Keratinocyte (primary cell): ENCODE results near the gene ZNF862. TPM values are rescaled to one million over a fixed set of nuclear protein-coding genes. Genes with fewer than 3 reads are reported as not detected.

Source experiments
- DNase-seq: peaks from one replicate; pipeline ENCODE4 v3.0.0-alpha.2; 2011; ENCODE audit warnings: low read depth, missing footprints, low spot score
- FAIRE-seq: peaks from 2 replicates; lab custom pipeline; 2011; peaks lifted over from hg19 to GRCh38; lab: Jason Lieb, UNC
- H2AFZ ChIP-seq: 2 replicates; pipeline ENCODE4 v1.6.0; 2012; ENCODE audit warnings: low read length, control low read depth, inconsistent platforms; ENCODE audit not compliant: control insufficient read depth
- H3K27ac ChIP-seq: 2 replicates; pipeline ENCODE4 v1.5.1; 2011; ENCODE audit warnings: low read length; ENCODE audit not compliant: control insufficient read depth, insufficient read depth
- H3K27me3 ChIP-seq: 3 replicates; pipeline ENCODE4 v1.6.0; 2011; ENCODE audit warnings: low read length; ENCODE audit not compliant: control insufficient read depth, insufficient read depth; ENCODE audit errors: extremely low read depth
- H3K36me3 ChIP-seq, 2 experiments: 2 replicates in 1 of 2; 3 replicates in 1 of 2; pipeline ENCODE4 v1.5.1; 2011; ENCODE audit warnings: low read length in 2 of 2, mild to moderate bottlenecking in 1 of 2; ENCODE audit not compliant: control insufficient read depth in 2 of 2, insufficient read depth in 2 of 2; ENCODE audit errors: extremely low read depth in 1 of 2
- H3K4me1 ChIP-seq: 3 replicates; pipeline ENCODE4 v1.5.1; 2011; ENCODE audit warnings: low read length; ENCODE audit not compliant: control insufficient read depth, insufficient read depth; ENCODE audit errors: extremely low read depth
- H3K4me2 ChIP-seq: 3 replicates; pipeline ENCODE4 v1.6.0; 2011; ENCODE audit warnings: low read depth, low read length; ENCODE audit not compliant: control insufficient read depth, insufficient read depth; ENCODE audit errors: extremely low read depth
- H3K4me3 ChIP-seq, 3 experiments: fragments of 200-600 bp in 1 of 3; sonication (generic) in 1 of 3; 2 replicates in 2 of 3; 3 replicates in 1 of 3; pipeline ENCODE4 v1.5.1; 2011 to 2016; ENCODE audit warnings: low read length in 3 of 3, mild to moderate bottlenecking in 3 of 3, control low read depth in 2 of 3, inconsistent platforms in 1 of 3, low read depth in 1 of 3, mixed read lengths in 1 of 3, mixed run types in 1 of 3, moderate library complexity in 1 of 3; ENCODE audit not compliant: control insufficient read depth in 2 of 3, insufficient read depth in 2 of 3; ENCODE audit errors: extremely low read depth in 1 of 3
- H3K79me2 ChIP-seq: 2 replicates; pipeline ENCODE4 v1.6.0; 2012; ENCODE audit warnings: low read length; ENCODE audit not compliant: control insufficient read depth, insufficient read depth
- H3K9ac ChIP-seq: 3 replicates; pipeline ENCODE4 v1.6.0; 2011; ENCODE audit warnings: low read length; ENCODE audit not compliant: control insufficient read depth, insufficient read depth; ENCODE audit errors: extremely low read depth
- H3K9me1 ChIP-seq: 3 replicates; pipeline ENCODE4 v1.6.0; 2011; ENCODE audit warnings: low read length; ENCODE audit not compliant: control insufficient read depth, insufficient read depth; ENCODE audit errors: extremely low read depth
- H3K9me3 ChIP-seq: 2 replicates; pipeline ENCODE4 v1.5.1; 2012; ENCODE audit warnings: low read depth, low read length; ENCODE audit not compliant: control insufficient read depth
- H4K20me1 ChIP-seq: 3 replicates; pipeline ENCODE4 v1.6.0; 2011; ENCODE audit warnings: low read length; ENCODE audit not compliant: control insufficient read depth, insufficient read depth; ENCODE audit errors: extremely low read depth
- EZH2 ChIP-seq: IDR thresholded peaks from one replicate; pipeline ENCODE4 v1.6.1; 2012; ENCODE audit warnings: inconsistent platforms, mild to moderate bottlenecking, low read length, moderate library complexity
- dilution Hi-C: fragments of 300-500 bp; cut with MboI; formaldehyde crosslinking; loops from one replicate; pipeline ENCODE4 v1.7.0; 2020; ENCODE audit warnings: low sequenced_read_pairs; ENCODE audit not compliant: extremely low pct_ligation_motif_present
- polyA plus RNA-seq, 5 experiments: library from polyadenylated mRNA; depleted of rRNA in 3 of 5; stranded (reverse) in 3 of 5; stranded (forward) in 1 of 5; unstranded in 1 of 5; fragments of >200 nt; gene quantifications; 1 replicate in 1 of 5; 2 replicates in 3 of 5; 3 replicates in 1 of 5; pipeline versions ENCODE4 v1.2.1 to v1.2.3, GENCODE V29; 2011 to 2012; ENCODE audit warnings: missing spikeins in 2 of 5, low read depth in 1 of 5, low replicate concordance in 1 of 5
- TF ChIP-seq, protein P1 (sequence below), 3 experiments: IDR thresholded peaks in 1 of 3; conservative IDR thresholded peaks in 1 of 3; optimal IDR thresholded peaks in 1 of 3; 2 replicates in 2 of 3; 3 replicates in 1 of 3; pipeline versions ENCODE3 to v1.5.1; 2011; ENCODE audit warnings: low read length in 3 of 3, mild to moderate bottlenecking in 3 of 3, moderate library complexity in 2 of 3, control low read depth in 1 of 3, inconsistent platforms in 1 of 3; ENCODE audit not compliant: insufficient read depth in 2 of 3; ENCODE audit errors: extremely low read depth in 1 of 3

Gene ZNF862
- polyA plus RNA-seq, 1 donor (not counting 4 experiments of a cell fraction or from before 2014, with no cell fraction given) = 10.1 TPM

DNA sequence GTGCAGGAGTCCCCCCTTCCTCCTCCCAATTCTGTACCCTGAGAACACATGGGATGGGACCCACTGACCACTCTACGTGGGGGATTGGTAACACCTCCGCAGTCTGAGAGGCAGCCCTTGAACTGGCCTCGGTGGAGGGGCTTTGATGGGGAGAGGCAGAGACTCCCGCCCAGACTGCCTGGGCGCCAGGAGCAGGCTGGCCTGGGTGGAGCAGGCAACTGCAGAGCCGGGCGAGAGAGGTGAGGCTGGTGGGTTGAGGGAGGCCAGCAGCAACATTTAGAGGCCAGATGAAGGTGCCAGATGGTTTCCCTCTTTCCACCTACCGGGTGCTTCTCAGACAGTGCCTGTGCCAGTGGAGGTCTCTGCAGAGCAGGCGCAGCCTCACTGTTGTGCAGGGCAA is 34.1 kb upstream of the ZNF862 start:
- H3K4me3 ChIP-seq = no peak overlapping the region
- TF ChIP-seq, protein P1, sequence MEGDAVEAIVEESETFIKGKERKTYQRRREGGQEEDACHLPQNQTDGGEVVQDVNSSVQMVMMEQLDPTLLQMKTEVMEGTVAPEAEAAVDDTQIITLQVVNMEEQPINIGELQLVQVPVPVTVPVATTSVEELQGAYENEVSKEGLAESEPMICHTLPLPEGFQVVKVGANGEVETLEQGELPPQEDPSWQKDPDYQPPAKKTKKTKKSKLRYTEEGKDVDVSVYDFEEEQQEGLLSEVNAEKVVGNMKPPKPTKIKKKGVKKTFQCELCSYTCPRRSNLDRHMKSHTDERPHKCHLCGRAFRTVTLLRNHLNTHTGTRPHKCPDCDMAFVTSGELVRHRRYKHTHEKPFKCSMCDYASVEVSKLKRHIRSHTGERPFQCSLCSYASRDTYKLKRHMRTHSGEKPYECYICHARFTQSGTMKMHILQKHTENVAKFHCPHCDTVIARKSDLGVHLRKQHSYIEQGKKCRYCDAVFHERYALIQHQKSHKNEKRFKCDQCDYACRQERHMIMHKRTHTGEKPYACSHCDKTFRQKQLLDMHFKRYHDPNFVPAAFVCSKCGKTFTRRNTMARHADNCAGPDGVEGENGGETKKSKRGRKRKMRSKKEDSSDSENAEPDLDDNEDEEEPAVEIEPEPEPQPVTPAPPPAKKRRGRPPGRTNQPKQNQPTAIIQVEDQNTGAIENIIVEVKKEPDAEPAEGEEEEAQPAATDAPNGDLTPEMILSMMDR (optimal IDR thresholded peaks at IDR 0.05 in 1 of 3, IDR thresholded peaks at IDR 0.05 in 1 of 3, conservative IDR thresholded peaks at IDR 0.05 in 1 of 3; ENCODE audit: extremely low read depth in 1 of 3, insufficient read depth in 2 of 3, low read length in 3 of 3) = no peak
- no peak for TF ChIP-seq EZH2
- H4K20me1 ChIP-seq = no peaks in the 10 kb centered on the region
- FAIRE-seq (no peak), DNase-seq (no peak)
- no peak overlapping the region for H3K9ac ChIP-seq
- dilution Hi-C loops = no loop called here
- H3K4me1 ChIP-seq = no peaks in the 10 kb centered on the region
- no peaks in the 10 kb centered on the region for H3K79me2 ChIP-seq
- no peak overlapping the region for H2AFZ ChIP-seq
- no peaks in the 10 kb centered on the region for H3K9me1 ChIP-seq
- no peaks in the 10 kb centered on the region for H3K9me3 ChIP-seq
- no peak overlapping the region for H3K4me2 ChIP-seq
- H3K27ac ChIP-seq = no peak overlapping the region
- H3K27me3 ChIP-seq = no peaks in the 10 kb centered on the region
- no peaks in the 10 kb centered on the region for H3K36me3 ChIP-seq

DNA sequence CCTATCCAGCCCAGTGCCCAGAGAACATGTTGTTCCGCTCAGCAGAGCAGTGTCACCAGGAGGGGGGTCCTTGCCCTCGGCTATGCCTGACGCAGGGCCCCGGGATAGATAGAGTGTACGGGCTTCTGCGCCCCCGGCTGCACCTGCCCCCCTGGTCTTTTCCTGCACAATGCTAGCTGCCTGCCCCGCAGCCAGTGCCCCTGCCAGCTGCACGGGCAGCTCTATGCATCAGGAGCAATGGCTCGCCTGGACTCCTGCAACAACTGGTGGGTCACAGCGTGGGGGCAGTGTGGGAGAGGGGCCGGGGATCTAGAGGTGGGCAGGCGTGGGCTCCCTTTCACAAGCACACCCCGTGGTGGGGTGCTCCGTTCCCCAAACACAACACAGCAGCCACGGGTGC is 31.4 kb upstream of the ZNF862 start:
- Histone ChIP-seq H3K27me3 (no peaks in the 10 kb centered on the region), H3K36me3 (no peaks in the 10 kb centered on the region), H4K20me1 (no peaks in the 10 kb centered on the region), H3K9me3 (no peaks in the 10 kb centered on the region), H3K9me1 (no peaks in the 10 kb centered on the region), H3K4me2 (no peak overlapping the region), H3K27ac (no peak overlapping the region), H3K4me1 (no peaks in the 10 kb centered on the region), H2AFZ (no peak overlapping the region), H3K9ac (no peak overlapping the region), H3K79me2 (no peaks in the 10 kb centered on the region), H3K4me3 (no peak overlapping the region)
- dilution Hi-C loops = no loop called here
- no peak for FAIRE-seq
- no peak for DNase-seq
- TF ChIP-seq, protein P1 (optimal IDR thresholded peaks at IDR 0.05 in 1 of 3, IDR thresholded peaks at IDR 0.05 in 1 of 3, conservative IDR thresholded peaks at IDR 0.05 in 1 of 3; ENCODE audit: extremely low read depth in 1 of 3, insufficient read depth in 2 of 3, low read length in 3 of 3) = no peak
- no peak for TF ChIP-seq EZH2
